DOHH2 (cell line): Measurements from ENCODE around the gene SMU1.

Experiments used
- CTCF ChIP-seq: fragments of 200-600 bp; sonication (generic); IDR thresholded peaks from one replicate; pipeline ENCODE4 v1.5.1; 2014; ENCODE audit warnings: antibody characterized with exemption, mild to moderate bottlenecking, low read depth, low read length; ENCODE audit not compliant: poor library complexity, severe bottlenecking
- EZH2phosphoT487 ChIP-seq: fragments of 200-600 bp; sonication (generic); IDR thresholded peaks from 2 replicates; pipeline ENCODE4 v1.6.1; 2017; ENCODE audit warnings: borderline replicate concordance, mild to moderate bottlenecking, antibody characterized with exemption, low read length, moderate library complexity, mixed read lengths

- TF ChIP-seq CTCF (no peak), EZH2phosphoT487 (no peak)
Observed at GRCh38 chr9:33068991-33069390, 7.5 kb downstream of the SMU1 start.
